ENCODE data around the gene PNPT1. TPM values are rescaled to one million over a fixed set of nuclear protein-coding genes. Genes with fewer than 3 reads are reported as not detected.
"Not testable (repeated sequence)": the region's sequence is repeated elsewhere in the genome, so short reads cannot be mapped to it uniquely, and the experiment has no call there.

Gene PNPT1
- total RNA-seq, 1 experiment from 2014 or later = 33.4 TPM

DNA sequence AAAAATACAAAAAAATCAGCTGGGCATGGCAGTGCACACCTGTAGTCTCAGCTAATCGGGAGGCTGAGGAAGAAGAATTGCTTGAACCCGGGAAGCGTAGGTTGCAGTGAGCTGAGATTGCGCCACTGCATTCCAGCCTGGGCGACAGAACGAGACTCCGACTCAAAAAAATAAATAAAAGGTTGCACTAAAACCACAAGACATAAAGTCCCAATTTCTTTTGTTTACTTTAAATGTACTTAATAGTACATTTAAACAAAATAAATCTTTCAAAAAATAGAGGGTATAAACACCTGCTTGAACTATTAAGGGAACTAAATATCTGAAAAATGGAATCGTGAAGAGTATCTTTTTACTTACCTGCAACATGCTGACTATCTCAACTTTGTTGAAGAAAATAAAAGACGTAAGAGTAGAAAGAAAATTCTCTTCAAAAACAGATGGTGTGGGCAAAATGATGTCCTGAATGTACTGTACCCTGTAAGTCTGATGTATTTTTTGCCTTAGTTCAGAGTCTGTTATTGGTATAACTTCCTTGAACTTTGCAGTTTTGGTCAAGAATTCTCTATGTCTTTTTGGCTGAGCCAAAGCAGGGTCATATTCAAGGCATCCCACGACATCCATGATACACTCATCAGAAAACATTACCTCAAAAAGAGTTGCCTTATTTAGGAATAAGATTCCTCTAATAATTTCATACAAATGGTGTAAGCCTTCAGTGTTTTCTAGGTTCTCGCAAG, 95.4 kb downstream of the PNPT1 start:
- Histone ChIP-seq H4K91ac (ENCODE audit: insufficient read length, low read depth, low read length) (no peak overlapping the region), H3K79me1 (ENCODE audit: insufficient read depth, low read depth, low read length, poor library complexity, severe bottlenecking) (no peaks in the 10 kb centered on the region), H3K79me2 (ENCODE audit: insufficient read depth, low read length) (no peaks in the 10 kb centered on the region), H3K27ac (ENCODE audit: insufficient read length, low read depth, low read length) (no peak overlapping the region), H4K20me1 (ENCODE audit: control insufficient read depth, insufficient read depth, insufficient read length) (no peaks in the 10 kb centered on the region), H3K4ac (ENCODE audit: low read depth, low read length) (no peak overlapping the region), H3K9ac (ENCODE audit: extremely low read depth, insufficient read length, low read length) (no peak overlapping the region), H3K23ac (ENCODE audit: insufficient read length, low read depth, low read length) (no peak overlapping the region), H3K56ac (ENCODE audit: insufficient read length, low read depth, low read length) (no peak overlapping the region), H3K4me1 (ENCODE audit: insufficient read depth, low read length) (no peaks in the 10 kb centered on the region), H2BK15ac (ENCODE audit: low read depth, low read length) (no peak overlapping the region), H3K27me3 (ENCODE audit: insufficient read depth, low read length) (no peaks in the 10 kb centered on the region), H2AFZ (ENCODE audit: low read length) (no peak overlapping the region), H4K8ac (replicated peaks; ENCODE audit: insufficient read length, low read depth, low read length) (no peak overlapping the region), H3K18ac (ENCODE audit: insufficient read length, low read depth, low read length) (no peak overlapping the region), H2BK120ac (ENCODE audit: low read depth, low read length, poor library complexity, severe bottlenecking) (no peak overlapping the region), H2BK20ac (ENCODE audit: low read depth, low read length, poor library complexity, severe bottlenecking) (no peak overlapping the region), H2BK12ac (ENCODE audit: insufficient read length, low read depth, low read length) (no peak overlapping the region), H2AK5ac (ENCODE audit: insufficient read length, low read length) (no peak overlapping the region), H3T11ph (ENCODE audit: low read length) (no peak overlapping the region), H3K9me3 (ENCODE audit: control insufficient read depth, low read depth, low read length) (no peaks in the 10 kb centered on the region), H3K23me2 (ENCODE audit: insufficient read length, low read depth, low read length, poor library complexity, severe bottlenecking) (no peaks in the 10 kb centered on the region), H3K4me2 (ENCODE audit: insufficient read depth, insufficient read length, low read length) (no peak overlapping the region), H2BK5ac (ENCODE audit: insufficient read length, low read length) (no peak overlapping the region), H4K5ac (ENCODE audit: insufficient read length, low read depth, low read length) (no peak overlapping the region), H3K14ac (ENCODE audit: insufficient read depth, low read length) (no peak overlapping the region)
- Mint-ChIP-seq H3K9me3 (no peaks in the 10 kb centered on the region), H3K27me3 (ENCODE audit: low read depth) (no peaks in the 10 kb centered on the region), H3K4me3 (no peak overlapping the region), H3K27ac (no peak overlapping the region), H3K4me1 (no peaks in the 10 kb centered on the region), H3K36me3 (ENCODE audit: insufficient read depth in 1 of 3, low read depth in 3 of 3) (peaks cover 5 to 43% (median 27%) of the 10 kb centered on the region in 3 experiments; a peak in 5 of 7 replicates)
- no CpG with 5 or more reads among the region's 11 CpGs for WGBS (ENCODE audit: extremely low coverage, insufficient read length, low lambda C conversion rate)
- TF ChIP-seq, protein P1, sequence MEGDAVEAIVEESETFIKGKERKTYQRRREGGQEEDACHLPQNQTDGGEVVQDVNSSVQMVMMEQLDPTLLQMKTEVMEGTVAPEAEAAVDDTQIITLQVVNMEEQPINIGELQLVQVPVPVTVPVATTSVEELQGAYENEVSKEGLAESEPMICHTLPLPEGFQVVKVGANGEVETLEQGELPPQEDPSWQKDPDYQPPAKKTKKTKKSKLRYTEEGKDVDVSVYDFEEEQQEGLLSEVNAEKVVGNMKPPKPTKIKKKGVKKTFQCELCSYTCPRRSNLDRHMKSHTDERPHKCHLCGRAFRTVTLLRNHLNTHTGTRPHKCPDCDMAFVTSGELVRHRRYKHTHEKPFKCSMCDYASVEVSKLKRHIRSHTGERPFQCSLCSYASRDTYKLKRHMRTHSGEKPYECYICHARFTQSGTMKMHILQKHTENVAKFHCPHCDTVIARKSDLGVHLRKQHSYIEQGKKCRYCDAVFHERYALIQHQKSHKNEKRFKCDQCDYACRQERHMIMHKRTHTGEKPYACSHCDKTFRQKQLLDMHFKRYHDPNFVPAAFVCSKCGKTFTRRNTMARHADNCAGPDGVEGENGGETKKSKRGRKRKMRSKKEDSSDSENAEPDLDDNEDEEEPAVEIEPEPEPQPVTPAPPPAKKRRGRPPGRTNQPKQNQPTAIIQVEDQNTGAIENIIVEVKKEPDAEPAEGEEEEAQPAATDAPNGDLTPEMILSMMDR (conservative IDR thresholded peaks at IDR 0.05) = no peak
- no peak for DNase-seq

DNA sequence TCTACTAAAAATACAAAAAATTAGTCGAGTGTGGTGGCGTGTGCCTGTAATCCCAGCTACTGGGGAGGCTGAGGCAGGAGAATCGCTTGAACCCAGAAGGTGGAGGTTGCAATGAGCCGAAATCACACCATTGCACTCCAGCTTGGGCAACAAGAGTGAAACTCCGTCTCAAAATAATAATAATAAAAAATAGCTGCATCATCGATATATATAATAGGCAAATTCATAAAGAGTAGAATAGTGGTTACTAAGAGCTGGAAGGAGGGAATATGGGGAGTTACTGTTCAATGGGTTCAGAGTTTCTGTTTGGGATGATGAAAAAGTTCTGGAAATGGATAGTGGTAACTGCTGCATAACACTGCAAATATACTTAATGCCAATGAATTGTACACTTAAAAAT, 96.8 kb downstream of the PNPT1 start:
- not testable (repeated sequence) for H3K4me2 ChIP-seq (ENCODE audit: insufficient read depth, insufficient read length, low read length); DNase-seq; H3K79me1 ChIP-seq (ENCODE audit: insufficient read depth, low read depth, low read length, poor library complexity, severe bottlenecking); H2BK120ac ChIP-seq (ENCODE audit: low read depth, low read length, poor library complexity, severe bottlenecking); H3K9ac ChIP-seq (ENCODE audit: extremely low read depth, insufficient read length, low read length); H3K79me2 ChIP-seq (ENCODE audit: insufficient read depth, low read length); H2AK5ac ChIP-seq (ENCODE audit: insufficient read length, low read length); H3K18ac ChIP-seq (ENCODE audit: insufficient read length, low read depth, low read length); H3K4me1 ChIP-seq (ENCODE audit: insufficient read depth, low read length); H3K23me2 ChIP-seq (ENCODE audit: insufficient read length, low read depth, low read length, poor library complexity, severe bottlenecking); H4K91ac ChIP-seq (ENCODE audit: insufficient read length, low read depth, low read length); H2BK15ac ChIP-seq (ENCODE audit: low read depth, low read length); H3K9me3 ChIP-seq (ENCODE audit: control insufficient read depth, low read depth, low read length); H2BK5ac ChIP-seq (ENCODE audit: insufficient read length, low read length); H3K27ac ChIP-seq (ENCODE audit: insufficient read length, low read depth, low read length); H2BK20ac ChIP-seq (ENCODE audit: low read depth, low read length, poor library complexity, severe bottlenecking); H3K23ac ChIP-seq (ENCODE audit: insufficient read length, low read depth, low read length); H3K27me3 ChIP-seq (ENCODE audit: insufficient read depth, low read length); H3K14ac ChIP-seq (ENCODE audit: insufficient read depth, low read length); H3K4ac ChIP-seq (ENCODE audit: low read depth, low read length); H2BK12ac ChIP-seq (ENCODE audit: insufficient read length, low read depth, low read length); H4K5ac ChIP-seq (ENCODE audit: insufficient read length, low read depth, low read length); H3K27ac Mint-ChIP-seq; H3K9me3 Mint-ChIP-seq; H4K20me1 ChIP-seq (ENCODE audit: control insufficient read depth, insufficient read depth, insufficient read length); H3K56ac ChIP-seq (ENCODE audit: insufficient read length, low read depth, low read length); H3K4me3 Mint-ChIP-seq; H2AFZ ChIP-seq (ENCODE audit: low read length); H3K4me1 Mint-ChIP-seq; H3K27me3 Mint-ChIP-seq (ENCODE audit: low read depth); H3T11ph ChIP-seq (ENCODE audit: low read length); H4K8ac ChIP-seq (replicated peaks; ENCODE audit: insufficient read length, low read depth, low read length)
- WGBS (ENCODE audit: extremely low coverage, insufficient read length, low lambda C conversion rate) = no CpG with 5 or more reads among the region's 6 CpGs
- peaks cover 5 to 30% (median 16%) of the 10 kb centered on the region in 3 experiments; a peak in 5 of 7 replicates for H3K36me3 Mint-ChIP-seq (ENCODE audit: insufficient read depth in 1 of 3, low read depth in 3 of 3)

Measured in H9 (cell line).